ENCODE measurements around the gene KMT5C.

KMT5C gene

DNA sequence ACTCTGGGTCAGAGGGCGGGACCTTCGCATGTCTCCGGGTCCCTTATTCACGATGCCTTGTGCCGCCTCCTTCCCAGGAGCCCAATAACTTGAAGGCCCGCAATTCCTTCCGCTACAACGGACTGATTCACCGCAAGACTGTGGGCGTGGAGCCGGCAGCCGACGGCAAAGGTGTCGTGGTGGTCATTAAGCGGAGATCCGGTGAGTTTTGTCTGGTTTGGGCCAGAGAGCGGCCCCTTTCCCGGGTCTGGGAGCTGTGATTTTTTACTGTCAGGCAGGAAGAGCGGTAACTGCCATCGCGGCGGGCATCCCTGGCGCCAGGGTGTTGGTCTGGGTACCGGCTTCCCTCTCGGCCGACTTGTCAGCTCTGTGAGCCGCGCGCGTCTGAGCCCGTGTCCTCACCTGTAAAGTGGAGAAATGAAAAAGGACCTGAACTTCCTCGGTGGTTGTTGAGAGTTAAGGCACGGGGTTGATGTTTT is 46.9 kb downstream of the KMT5C start:
- DNase-seq (ENCODE audit: low read depth), result no peak

GRCh38 chr19:55387736-55388497 is 48.2 kb downstream of the KMT5C start:
- DNase-seq (ENCODE audit: low read depth), result no peak

- DNase-seq (ENCODE audit: low read depth), result no peak
These were observed 50.0 kb downstream of the KMT5C start for GRCh38 chr19:55389386-55390317.

- no peak for DNase-seq (ENCODE audit: low read depth)
These were observed 50.8 kb downstream of the KMT5C start for GRCh38 chr19:55390461-55390880.

DNA sequence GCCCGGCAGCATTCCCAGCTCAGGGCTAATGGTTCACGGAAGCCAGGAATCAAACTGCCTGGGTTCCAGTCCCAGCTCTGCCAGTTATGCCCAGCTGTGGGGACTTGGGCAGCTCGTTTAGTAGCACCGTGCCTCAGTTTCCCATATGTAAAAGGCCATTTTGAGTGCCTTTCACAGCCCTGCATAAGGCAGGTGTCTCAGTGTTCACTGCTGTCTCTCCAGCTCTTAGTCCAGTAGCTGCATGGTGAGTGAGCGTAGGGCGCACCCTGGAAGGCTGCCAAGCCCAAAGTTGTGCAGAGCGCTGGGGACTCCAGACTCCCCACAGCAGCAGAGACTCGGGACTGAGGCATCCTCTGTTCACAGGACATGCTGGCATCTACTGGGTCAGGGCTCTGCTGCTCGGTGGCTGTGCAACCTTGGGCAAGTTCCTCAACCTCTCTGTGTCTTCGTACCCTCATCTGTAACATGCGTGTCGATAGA is 51.6 kb downstream of the KMT5C start:
- no peak for DNase-seq (ENCODE audit: low read depth)

- DNase-seq (ENCODE audit: low read depth), result no peak
These were observed 52.3 kb downstream of the KMT5C start for GRCh38 chr19:55391702-55392615.

DNA sequence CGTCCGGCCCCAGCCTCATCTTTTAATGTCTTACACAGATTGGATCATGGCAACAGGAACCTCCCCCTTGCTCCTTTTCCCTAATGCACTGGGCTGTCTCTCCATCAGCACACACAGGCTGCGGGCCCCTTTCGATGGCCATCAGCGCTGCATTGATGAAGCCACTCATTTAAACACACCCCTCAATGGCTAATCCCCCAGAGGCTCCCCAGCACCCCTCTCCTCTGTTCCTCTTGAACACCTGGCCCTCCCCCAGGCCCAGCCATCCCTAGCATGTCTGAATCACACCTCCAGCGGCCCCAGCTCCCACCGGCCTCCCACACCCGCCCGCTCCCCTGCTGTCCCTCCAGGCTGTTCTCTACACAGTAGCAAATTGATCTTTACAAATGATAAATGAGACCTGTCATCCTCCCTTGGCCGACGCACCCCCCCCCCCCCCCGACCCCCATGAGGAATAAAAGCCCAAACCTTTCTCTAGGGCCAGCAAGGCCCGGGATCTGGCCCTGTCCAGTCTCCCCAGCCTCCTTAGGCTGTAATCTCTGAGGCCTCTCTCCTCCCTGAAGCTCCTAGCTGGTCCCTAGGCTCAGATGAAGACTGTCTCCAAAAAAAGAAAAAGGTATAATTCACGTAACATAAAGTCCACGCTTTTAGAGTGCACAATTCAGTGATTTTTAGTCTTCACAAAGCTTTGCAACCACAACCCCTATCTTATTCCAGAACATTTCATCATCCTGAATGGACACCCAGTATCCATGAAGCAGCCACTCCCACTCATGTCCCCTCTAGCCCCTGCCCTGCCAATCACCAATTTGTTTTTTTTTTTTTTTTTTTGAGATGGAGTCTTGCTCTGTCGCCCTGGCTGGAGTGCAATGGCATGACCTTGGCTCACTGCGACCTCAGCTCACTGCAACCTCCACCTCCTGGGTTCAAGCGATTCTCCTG is 53.4 kb downstream of the KMT5C start:
- DNase-seq (ENCODE audit: low read depth), result no peak

Data from GM04503 (cell line).